Hepatocyte (in vitro differentiated cells): ENCODE results near the gene LPP.

Experiments used
- EZH2 ChIP-seq: fragments of 200-600 bp; sonication (generic); IDR thresholded peaks from 2 replicates; pipeline ENCODE4 v1.6.1; 2016; ENCODE audit warnings: antibody characterized with exemption, mild to moderate bottlenecking, borderline replicate concordance
- EZH2phosphoT487 ChIP-seq: fragments of 200-600 bp; sonication (generic); IDR thresholded peaks from one replicate; pipeline ENCODE4 v1.6.1; 2018; ENCODE audit warnings: antibody characterized with exemption, mild to moderate bottlenecking, low read depth, moderate library complexity; ENCODE audit not compliant: unreplicated experiment, severe bottlenecking
- TF ChIP-seq, protein P1 (sequence below): fragments of 200-600 bp; sonication (generic); IDR thresholded peaks from 2 replicates; pipeline ENCODE4 v1.5.1; 2016; ENCODE audit warnings: antibody characterized with exemption, mild to moderate bottlenecking; ENCODE audit not compliant: poor library complexity

DNA sequence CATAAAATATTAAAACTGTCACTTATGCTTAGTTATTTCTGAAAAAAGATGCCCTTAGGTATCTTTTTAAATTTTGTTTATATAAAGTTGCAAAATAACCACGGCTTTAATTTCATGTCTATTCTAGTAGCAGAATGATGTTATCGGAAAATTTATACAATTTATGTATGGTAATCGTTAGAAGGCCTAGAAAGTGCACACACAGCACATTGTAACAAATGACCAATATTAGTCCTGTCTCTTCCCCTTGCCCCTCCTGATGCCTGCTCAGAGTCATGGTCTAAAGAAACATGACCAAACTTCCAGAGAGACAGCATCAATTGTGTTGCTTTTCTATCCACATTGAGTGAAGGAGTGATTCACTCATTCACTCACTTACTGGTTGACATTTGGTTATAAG lies 6.2 kb upstream of the LPP start:
- TF ChIP-seq, protein P1, sequence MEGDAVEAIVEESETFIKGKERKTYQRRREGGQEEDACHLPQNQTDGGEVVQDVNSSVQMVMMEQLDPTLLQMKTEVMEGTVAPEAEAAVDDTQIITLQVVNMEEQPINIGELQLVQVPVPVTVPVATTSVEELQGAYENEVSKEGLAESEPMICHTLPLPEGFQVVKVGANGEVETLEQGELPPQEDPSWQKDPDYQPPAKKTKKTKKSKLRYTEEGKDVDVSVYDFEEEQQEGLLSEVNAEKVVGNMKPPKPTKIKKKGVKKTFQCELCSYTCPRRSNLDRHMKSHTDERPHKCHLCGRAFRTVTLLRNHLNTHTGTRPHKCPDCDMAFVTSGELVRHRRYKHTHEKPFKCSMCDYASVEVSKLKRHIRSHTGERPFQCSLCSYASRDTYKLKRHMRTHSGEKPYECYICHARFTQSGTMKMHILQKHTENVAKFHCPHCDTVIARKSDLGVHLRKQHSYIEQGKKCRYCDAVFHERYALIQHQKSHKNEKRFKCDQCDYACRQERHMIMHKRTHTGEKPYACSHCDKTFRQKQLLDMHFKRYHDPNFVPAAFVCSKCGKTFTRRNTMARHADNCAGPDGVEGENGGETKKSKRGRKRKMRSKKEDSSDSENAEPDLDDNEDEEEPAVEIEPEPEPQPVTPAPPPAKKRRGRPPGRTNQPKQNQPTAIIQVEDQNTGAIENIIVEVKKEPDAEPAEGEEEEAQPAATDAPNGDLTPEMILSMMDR = no peak
- TF ChIP-seq EZH2 (no peak), EZH2phosphoT487 (no peak)
